Renal pelvis (tissue), 4 donors: ENCODE results near the gene BTBD2. TPM values are rescaled to one million over a fixed set of nuclear protein-coding genes. Genes with fewer than 3 reads are reported as not detected.
"Not testable (repeated sequence)": the region's sequence is repeated elsewhere in the genome, so short reads cannot be mapped to it uniquely, and the experiment has no call there.

ENCODE experiments used
- DNase-seq: peaks from one replicate; pipeline ENCODE4 v3.0.0-alpha.2; 2013
- polyA plus RNA-seq, 3 donors: library from polyadenylated mRNA; unstranded; fragments of 120-200 nt; gene quantifications; one replicate each; pipeline ENCODE4 v1.2.1, GENCODE V29; 2013; ENCODE audit not compliant: insufficient read length in 3 of 3

The BTBD2 gene
- polyA plus RNA-seq, 3 donors = 114 to 138 (median 114) TPM

DNA sequence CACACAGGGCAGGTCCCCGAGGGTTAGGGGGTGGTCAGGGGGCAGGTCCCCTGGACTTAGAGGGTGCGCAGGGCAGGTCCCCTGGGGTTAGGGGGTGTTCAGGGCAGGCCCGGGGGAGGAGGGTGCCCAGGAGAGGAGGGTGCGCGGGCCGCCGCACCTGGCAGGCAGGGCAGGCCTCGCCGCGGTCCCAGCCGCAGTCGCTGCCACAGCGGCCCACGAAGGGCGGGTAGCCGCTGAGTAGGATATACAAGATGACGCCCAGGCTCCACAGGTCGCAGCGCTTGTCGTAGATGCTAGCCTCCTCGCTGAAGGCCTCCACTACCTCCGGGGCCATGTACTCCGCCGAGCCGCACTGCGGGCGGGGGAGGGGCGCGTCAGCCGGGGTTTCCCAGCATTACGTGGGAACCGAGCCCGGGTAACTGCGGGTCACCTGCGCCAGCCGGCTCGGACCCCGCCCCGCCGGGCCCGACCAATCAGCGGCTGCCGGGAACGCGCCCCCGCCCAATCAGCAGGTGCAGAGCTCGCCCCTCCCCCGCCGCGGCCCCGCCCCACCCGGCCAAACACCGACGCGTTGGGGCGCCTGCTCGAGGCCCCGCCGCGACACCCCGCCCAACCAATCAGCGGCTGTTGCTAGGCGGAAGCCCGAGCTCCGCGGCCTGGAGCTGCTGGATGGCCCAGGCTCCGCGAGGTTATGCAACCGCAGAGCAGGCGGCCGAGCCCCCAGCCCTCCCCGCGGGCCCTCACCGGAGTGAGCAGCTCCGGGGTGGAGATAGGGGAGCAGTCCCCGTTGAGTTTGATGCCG lies 26.4 kb upstream of the BTBD2 start:
- peak; percentile 93 for DNase-seq

- no peak for DNase-seq
Observed at GRCh38 chr19:2041433-2041682, 25.8 kb upstream of the BTBD2 start.

GRCh38 chr19:2040647-2041432 lies 25.3 kb upstream of the BTBD2 start:
- DNase-seq = no peak

DNA sequence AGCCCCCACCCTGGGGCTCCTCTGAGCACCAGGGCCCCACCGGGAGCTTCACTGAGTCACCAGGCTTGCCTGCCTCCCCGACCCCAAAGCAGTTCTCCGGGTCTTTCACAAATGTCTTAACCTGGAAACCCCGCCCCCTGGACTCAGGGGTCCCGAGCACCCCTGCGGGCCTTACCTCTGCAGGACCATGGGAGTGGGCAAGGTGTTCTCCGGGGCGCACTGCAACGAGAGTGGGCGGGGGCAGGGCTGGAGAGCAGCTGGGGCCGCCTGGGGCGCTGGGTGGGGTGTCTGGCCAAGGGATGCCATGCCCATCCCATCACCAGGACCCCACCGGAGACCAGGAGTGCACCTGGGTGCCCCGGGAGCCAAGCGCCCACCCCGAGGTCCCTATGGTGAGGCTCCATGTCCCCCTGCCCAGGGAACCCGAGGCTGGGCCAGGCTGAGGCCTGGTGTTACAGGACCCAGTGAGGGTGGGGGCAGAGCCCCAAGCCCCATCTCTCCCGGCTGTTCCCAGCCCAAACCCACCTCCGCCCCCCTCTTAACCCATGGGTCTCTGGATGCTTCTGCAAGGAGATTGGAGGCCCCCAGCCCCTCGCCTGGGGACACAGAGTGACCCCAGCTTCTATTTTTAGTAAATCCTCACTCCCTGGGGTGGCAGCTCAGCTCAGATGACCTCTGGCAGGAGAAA lies 24.6 kb upstream of the BTBD2 start:
- no peak for DNase-seq

DNA sequence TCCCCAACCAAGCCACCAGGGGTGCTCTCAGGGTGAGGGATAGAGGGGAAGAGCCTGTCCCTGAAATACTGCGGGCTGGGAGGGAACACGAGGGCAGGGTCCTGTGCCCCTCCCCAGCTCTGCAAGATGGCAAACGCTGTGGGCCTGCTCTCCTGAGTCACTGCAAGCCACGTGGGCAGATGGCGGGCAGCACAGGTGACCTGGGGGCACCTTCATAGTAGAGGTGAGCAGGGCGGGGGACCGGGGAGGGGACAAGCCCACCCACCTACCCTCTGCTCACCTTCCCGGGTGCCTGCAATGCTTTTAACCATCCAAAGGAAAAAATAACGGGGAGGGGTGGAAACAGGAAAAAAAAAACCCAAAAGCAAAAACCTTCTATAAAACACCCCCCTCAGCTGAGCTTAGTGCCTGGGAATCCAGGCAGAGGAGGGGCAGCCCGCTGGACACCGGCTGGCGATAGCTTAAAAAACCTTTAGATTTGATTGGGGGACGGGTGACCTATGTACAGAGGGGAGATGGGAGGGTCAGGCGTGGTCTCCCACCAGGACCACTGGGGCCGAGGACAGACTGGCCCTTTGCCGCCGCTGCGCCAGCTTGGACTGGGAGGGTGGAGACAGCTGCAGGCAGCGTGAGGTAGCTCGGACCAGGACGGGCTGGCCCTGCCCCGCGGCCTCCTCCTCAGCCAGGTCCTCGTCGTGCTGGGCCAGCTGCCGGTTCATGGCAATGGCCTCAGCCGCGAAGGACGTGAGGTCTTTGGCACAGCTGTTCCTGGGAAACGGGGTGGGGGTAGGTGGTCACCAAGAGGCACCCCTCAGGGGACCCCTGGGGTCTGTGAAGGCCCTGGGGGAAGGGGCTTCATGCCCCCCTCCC lies 23.8 kb upstream of the BTBD2 start:
- DNase-seq = no peak

DNA sequence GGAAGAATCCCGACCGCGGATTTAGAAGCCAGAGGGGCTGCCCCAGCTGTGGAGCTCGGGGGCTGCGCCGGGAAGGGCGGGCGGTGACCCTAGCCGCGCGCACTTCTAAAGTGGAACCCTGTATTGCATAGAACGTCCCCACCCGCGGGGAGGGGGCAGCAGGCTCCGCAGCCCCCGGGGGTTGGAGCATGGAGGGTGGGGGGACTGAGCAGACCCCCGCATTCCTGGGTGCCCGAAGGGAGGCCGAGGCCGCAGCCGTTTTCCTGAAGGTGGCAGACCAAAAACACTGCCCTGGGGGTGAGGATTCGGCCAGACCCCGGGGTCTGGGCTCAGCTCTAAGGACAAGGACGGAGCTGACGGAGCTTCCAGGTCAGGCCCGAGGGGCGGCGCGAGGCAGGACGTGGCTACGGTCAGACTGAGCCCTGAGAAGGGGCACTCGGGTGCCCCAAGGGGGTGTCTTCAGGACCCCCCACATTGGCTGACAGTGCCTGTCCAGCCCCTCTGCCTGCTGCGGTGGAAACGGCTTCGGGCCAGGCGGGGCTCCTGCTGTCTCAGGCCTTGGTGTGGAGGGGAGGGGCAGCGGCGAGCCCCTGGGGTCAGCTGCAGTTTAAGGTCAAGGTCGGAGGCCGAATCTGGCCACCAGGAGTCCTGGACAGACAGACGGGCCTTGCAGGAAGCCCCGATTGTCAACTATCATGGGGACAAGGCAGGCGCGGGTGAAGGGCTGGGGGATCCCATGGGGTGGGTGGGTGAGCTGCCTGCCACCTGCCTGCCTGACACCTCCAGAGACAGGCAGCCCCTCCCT lies 23.0 kb upstream of the BTBD2 start:
- DNase-seq = no peak

GRCh38 chr19:2037651-2038255 lies 22.2 kb upstream of the BTBD2 start:
- no peak for DNase-seq

GRCh38 chr19:2036424-2036823 lies 20.9 kb upstream of the BTBD2 start:
- no peak for DNase-seq

DNA sequence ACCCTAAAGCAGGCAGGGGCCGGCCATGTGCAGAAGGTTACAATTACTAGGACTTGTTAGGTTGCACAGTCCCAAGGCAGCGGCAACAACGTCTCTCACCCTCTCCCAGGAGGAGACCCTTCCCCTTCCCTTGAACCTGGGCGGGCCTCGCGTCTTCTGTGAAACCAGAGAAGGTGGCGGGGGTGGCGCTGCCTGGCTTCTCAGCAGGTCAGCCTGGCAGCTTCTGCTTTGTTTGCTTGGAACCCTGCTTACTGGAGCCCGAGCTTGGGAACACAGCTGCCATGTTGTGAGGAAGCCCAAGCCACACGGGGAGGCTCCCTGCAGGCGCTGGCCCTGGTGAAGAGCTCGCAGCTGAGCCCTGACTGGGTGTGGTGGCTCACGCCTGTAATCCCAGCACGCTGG lies 20.1 kb upstream of the BTBD2 start:
- DNase-seq = no peak

DNA sequence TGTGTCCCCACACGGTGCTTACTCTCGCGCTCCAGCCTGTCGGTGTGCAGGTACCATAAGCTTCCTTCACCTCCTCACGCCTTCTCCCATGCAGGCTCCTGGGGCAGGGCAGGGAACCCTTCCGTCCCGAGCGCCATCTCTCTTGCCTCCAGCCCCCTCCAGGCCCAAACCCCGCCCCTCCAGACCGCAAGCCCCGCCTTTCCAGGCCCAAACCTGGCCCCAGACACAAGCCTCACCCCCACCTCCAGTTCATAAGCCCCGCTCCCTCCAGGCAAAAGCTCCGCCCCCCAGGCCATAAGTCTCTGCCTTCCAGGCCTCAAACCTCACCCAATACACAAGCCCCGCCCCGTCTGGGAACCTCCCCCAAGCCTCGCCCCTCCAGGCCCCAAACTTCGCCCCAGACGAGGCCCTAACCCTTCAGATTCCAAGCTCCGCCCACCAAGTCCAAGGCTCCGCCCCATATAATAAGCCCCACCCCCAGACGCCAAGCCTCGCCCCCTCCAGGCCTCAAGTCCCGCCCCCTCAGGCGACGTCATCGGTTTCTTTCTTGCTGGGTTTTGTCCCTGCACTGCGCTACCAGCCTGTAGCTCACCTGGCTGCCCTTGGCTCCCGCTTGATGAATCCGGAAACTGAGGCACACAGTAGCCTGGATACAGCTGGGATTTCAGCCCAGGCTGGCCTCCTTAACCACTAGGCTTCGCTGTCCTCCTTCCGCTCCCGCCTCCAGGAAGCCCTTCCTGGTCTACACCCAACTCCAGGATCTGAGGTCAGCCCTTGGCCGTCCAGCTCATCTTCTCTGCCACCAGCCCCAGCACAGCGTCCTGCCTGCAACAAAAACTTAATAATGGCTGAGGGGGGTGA lies 19.4 kb upstream of the BTBD2 start:
- no peak for DNase-seq

- DNase-seq = not testable (repeated sequence)
Observed at GRCh38 chr19:2034253-2034652, 18.7 kb upstream of the BTBD2 start.

DNA sequence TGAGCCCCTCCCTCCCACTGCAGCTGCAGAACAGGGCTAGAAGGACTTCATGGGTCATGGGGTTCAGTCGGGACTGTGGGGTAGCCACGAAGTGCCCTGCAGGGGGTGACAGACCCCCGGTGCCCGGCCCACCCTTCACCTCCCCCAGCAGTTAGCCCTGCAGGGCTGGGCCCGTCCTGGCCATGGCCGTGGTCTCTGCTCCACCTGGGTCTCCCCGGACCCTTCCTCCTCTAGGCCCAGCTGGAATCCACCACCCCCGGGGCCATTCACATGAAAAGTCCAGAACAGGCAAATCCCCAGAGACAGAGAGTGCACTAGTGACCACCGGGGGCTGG lies 18.3 kb upstream of the BTBD2 start:
- DNase-seq = no peak

- no peak for DNase-seq
Observed at GRCh38 chr19:2033115-2033824, 17.8 kb upstream of the BTBD2 start.

- DNase-seq = peak; percentile 72
Observed at GRCh38 chr19:2032296-2032941, 16.9 kb upstream of the BTBD2 start.

DNA sequence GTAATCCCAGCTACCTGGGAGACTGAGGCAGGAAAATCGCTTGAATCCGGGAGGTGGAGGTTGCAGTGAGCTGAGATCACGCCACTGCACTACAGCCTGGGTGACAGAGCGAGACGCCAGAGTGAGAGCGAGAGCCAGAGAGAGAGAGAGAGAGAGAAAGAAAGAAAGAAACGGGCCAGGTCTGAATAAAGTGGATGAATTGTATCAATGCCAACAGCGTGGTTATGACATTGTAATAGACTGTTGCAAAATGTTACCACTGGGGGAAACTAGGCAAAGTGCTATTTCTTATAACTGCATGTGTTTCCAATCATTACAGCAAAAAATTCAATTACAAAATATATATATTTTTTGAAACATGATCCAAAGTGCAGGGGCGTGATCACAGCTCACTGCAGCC lies 11.8 kb upstream of the BTBD2 start:
- no peak for DNase-seq

DNA sequence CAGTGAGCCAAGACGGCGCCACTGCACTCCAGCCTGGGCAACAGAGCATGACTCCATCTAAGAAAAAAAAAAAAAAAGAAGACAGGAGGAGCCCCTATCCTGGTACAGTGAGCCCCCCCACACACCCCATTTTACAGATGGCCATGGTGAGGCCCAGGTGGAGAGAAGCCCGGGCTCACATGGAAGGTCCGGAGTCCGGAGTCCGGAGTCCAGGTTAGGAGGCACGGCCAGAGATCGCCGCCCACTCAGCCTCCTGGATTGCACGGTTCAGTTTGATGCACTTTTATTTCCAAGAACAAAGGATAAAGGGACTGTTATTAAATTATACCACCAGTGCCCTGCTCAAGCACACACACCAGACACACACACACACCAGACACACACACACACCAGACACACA lies 11.3 kb upstream of the BTBD2 start:
- DNase-seq = no peak

- DNase-seq = no peak
Observed at GRCh38 chr19:2022289-2022688, 6.8 kb upstream of the BTBD2 start.

DNA sequence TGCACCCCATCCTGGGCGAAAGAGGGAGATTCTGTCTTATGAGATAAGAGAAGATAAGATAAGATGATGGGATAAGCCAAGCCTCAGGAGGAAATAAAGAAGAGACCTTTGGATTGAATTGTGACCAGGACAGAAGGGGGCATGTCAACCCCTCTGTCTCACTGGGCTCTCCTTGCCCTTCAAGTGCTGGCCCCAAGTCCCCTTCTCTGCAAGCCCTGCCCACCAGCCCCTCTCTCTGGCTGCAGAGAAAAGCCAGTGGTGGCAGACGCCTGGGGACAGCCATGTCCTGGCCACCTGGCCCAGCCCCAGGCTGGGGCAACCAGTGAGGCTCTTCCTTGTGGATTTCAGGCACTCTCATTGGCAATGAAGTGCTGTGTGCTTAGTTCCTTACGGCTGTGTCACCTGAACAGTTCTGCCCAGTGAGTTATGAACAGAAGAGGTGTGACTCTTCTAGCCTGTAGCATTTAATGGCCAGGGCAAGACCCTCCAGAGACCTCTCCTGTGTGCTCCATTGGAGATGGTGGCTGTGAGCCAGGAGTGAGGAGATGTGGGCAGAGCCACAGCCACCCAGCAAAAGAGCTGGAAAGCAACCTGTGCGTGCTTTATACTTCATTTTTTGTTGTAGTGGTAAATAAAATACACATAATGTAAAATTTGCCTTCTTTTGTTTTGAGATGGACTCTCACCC lies 6.1 kb upstream of the BTBD2 start:
- DNase-seq = no peak
